HepG2 (cell line): Measurements from ENCODE around the gene HYAL2. TPM values are rescaled to one million over a fixed set of nuclear protein-coding genes. Genes with fewer than 3 reads are reported as not detected.

Experiments
- AGO2 ChIP-seq: fragments of 200-400 bp; formaldehyde crosslinking; optimal IDR thresholded peaks from 2 replicates; pipeline ENCODE3; 2017; ENCODE audit warnings: mild to moderate bottlenecking, low read depth, low read length, moderate library complexity
- ARNTL ChIP-seq: sonication (generic); formaldehyde crosslinking; IDR thresholded peaks from 2 replicates; pipeline ENCODE4 v1.4.0; 2020; ENCODE audit warnings: mild to moderate bottlenecking, missing genetic modification reagents
- ATAD3A ChIP-seq: sonication (generic); formaldehyde crosslinking; IDR thresholded peaks from 2 replicates; pipeline ENCODE4 v1.4.0; 2020; ENCODE audit warnings: missing genetic modification reagents
- BORCS8-MEF2B ChIP-seq: sonication (generic); formaldehyde crosslinking; IDR thresholded peaks from 2 replicates; pipeline ENCODE4 v1.8.0; 2022; ENCODE audit warnings: mild to moderate bottlenecking, missing genetic modification reagents
- ETV6 ChIP-seq: sonication (generic); formaldehyde crosslinking; conservative IDR thresholded peaks from 2 replicates; pipeline ENCODE4 v1.4.0; 2020; ENCODE audit warnings: missing genetic modification reagents
- GABPB1 ChIP-seq: IDR thresholded peaks from 2 replicates; pipeline ENCODE4 v1.6.1; 2016; ENCODE audit warnings: mild to moderate bottlenecking, missing genetic modification reagents, moderate library complexity, missing compliant biosample characterization
- GTF3A ChIP-seq: sonication (generic); formaldehyde crosslinking; conservative IDR thresholded peaks from 2 replicates; pipeline ENCODE4 v1.4.0; 2020; ENCODE audit warnings: mild to moderate bottlenecking, missing genetic modification reagents
- JUN ChIP-seq: sonication (generic); formaldehyde crosslinking; IDR thresholded peaks from 2 replicates; pipeline ENCODE4 v1.4.0; 2020; ENCODE audit warnings: mild to moderate bottlenecking, missing genetic modification reagents
- KDM4B ChIP-seq: sonication (generic); formaldehyde crosslinking; IDR thresholded peaks from 2 replicates; pipeline ENCODE4 v1.4.0; 2020; ENCODE audit warnings: missing genetic modification reagents
- KDM6A ChIP-seq: IDR thresholded peaks from 2 replicates; pipeline ENCODE4 v1.6.1; 2016; ENCODE audit warnings: low read depth
- NKX3-1 ChIP-seq: sonication (generic); formaldehyde crosslinking; IDR thresholded peaks from 2 replicates; pipeline ENCODE4 v1.5.0; 2020; ENCODE audit warnings: missing genetic modification reagents
- REL ChIP-seq: sonication (generic); formaldehyde crosslinking; conservative IDR thresholded peaks from 2 replicates; pipeline ENCODE4 v1.8.0; 2022; ENCODE audit warnings: mild to moderate bottlenecking, missing genetic modification reagents, moderate library complexity
- ZBTB10 ChIP-seq: sonication (generic); formaldehyde crosslinking; IDR thresholded peaks from 2 replicates; pipeline ENCODE4 v1.4.0; 2020; ENCODE audit warnings: missing genetic modification reagents, borderline replicate concordance
- ZBTB39 ChIP-seq: sonication (generic); formaldehyde crosslinking; IDR thresholded peaks from 2 replicates; pipeline ENCODE4 v1.5.0; 2020; ENCODE audit warnings: missing genetic modification reagents
- ZFP90 ChIP-seq: sonication (generic); formaldehyde crosslinking; IDR thresholded peaks from 2 replicates; pipeline ENCODE4 v1.8.0; 2022; ENCODE audit warnings: missing genetic modification reagents, mild to moderate bottlenecking, inconsistent platforms, borderline replicate concordance
- ZMYM4 ChIP-seq: sonication (generic); formaldehyde crosslinking; IDR thresholded peaks from 2 replicates; pipeline ENCODE4 v1.8.1; 2023; ENCODE audit warnings: mild to moderate bottlenecking, missing genetic modification reagents
- ZNF256 ChIP-seq: sonication (generic); formaldehyde crosslinking; conservative IDR thresholded peaks from 2 replicates; pipeline ENCODE4 v1.4.0; 2020; ENCODE audit warnings: missing genetic modification reagents
- ZNF264 ChIP-seq: sonication (generic); formaldehyde crosslinking; IDR thresholded peaks from 2 replicates; pipeline ENCODE4 v1.4.0; 2020; ENCODE audit warnings: missing genetic modification reagents
- ZNF292 ChIP-seq: sonication (generic); formaldehyde crosslinking; IDR thresholded peaks from 2 replicates; pipeline ENCODE4 v1.8.1; 2022; ENCODE audit warnings: mild to moderate bottlenecking, low read depth, missing genetic modification reagents, borderline replicate concordance
- ZNF460 ChIP-seq: sonication (generic); formaldehyde crosslinking; IDR thresholded peaks from 2 replicates; pipeline ENCODE4 v1.5.1; 2020; ENCODE audit warnings: missing genetic modification reagents, mild to moderate bottlenecking, borderline replicate concordance
- ZNF619 ChIP-seq: sonication (generic); formaldehyde crosslinking; IDR thresholded peaks from 2 replicates; pipeline ENCODE4 v1.4.0; 2020; ENCODE audit warnings: mild to moderate bottlenecking, missing genetic modification reagents
- ZNF7 ChIP-seq: IDR thresholded peaks from 2 replicates; pipeline ENCODE4 v1.6.1; 2016; ENCODE audit warnings: missing biosample characterization, missing genetic modification reagents
- ZNF749 ChIP-seq: sonication (generic); formaldehyde crosslinking; IDR thresholded peaks from 2 replicates; pipeline ENCODE4 v1.8.0; 2022; ENCODE audit warnings: mild to moderate bottlenecking, missing genetic modification reagents, moderate library complexity, borderline replicate concordance
- ZNF770 ChIP-seq: sonication (generic); formaldehyde crosslinking; IDR thresholded peaks from 2 replicates; pipeline ENCODE4 v1.5.0; 2020; ENCODE audit warnings: mild to moderate bottlenecking, missing genetic modification reagents
- polyA plus RNA-seq, 8 experiments: library from polyadenylated mRNA; depleted of rRNA in 3 of 8; stranded (reverse) in 7 of 8; unstranded in 1 of 8; fragments of >200 nt; fragmentation: Illumina TruSeq in 4 of 8; extraction: Trizol in 4 of 8; gene quantifications; 2 replicates each; pipeline versions ENCODE4 v1.2.1 to v1.2.3, GENCODE V29; 2011 to 2016; ENCODE audit warnings: low read depth in 4 of 8, missing spikeins in 1 of 8, mixed read lengths in 1 of 8; ENCODE audit not compliant: insufficient read depth in 1 of 8
- total RNA-seq, 5 experiments: library from RNA; depleted of rRNA; stranded (reverse); fragments of >200 nt; fragmentation: Illumina TruSeq; extraction: Trizol; gene quantifications; 2 replicates each; pipeline ENCODE4 v1.2.3, GENCODE V29; 2016; ENCODE audit warnings: low read depth in 1 of 5

The HYAL2 gene
- total and polyA plus RNA-seq, 2 of the 13 experiments (the other 11 are each of a cell fraction or from before 2014, with no cell fraction given): 76.2 to 102 TPM

- TF ChIP-seq ZNF7 (CRISPR knock-in tag) (no peak), AGO2 (no peak), ZNF619 (CRISPR knock-in tag) (no peak), ZNF749 (CRISPR knock-in tag) (no peak), GABPB1 (CRISPR knock-in tag) (peak; percentile 94), ZNF770 (CRISPR knock-in tag) (no peak), KDM6A (CRISPR knock-in tag) (no peak), ZFP90 (CRISPR knock-in tag) (no peak), ARNTL (CRISPR knock-in tag) (peak; percentile 62; the same call in 1 of the 2 replicates), ZNF256 (CRISPR knock-in tag) (no peak), ZNF460 (CRISPR knock-in tag) (no peak), KDM4B (CRISPR knock-in tag) (no peak; the same call in 1 of the 2 replicates), ZBTB39 (no peak), REL (no peak), ZNF292 (CRISPR knock-in tag) (no peak), ZMYM4 (CRISPR knock-in tag) (peak; percentile 35; the same call in 1 of the 2 replicates), ZNF264 (CRISPR knock-in tag) (no peak), ETV6 (CRISPR knock-in tag) (no peak), ATAD3A (CRISPR knock-in tag) (no peak), ZBTB10 (CRISPR knock-in tag) (no peak), NKX3-1 (CRISPR knock-in tag) (0 out of 2 replicates have a peak, but pooled peaks have one; percentile 31), JUN (CRISPR knock-in tag) (no peak), BORCS8-MEF2B (peak; percentile 73), GTF3A (CRISPR knock-in tag) (0 out of 2 replicates have a peak, but pooled peaks have one; percentile 55)
These were observed 30.1 kb downstream of the HYAL2 start, which contains the start of gene IFRD2 (continued) for GRCh38 chr3:50292159-50293078.
